Fibroblast of skin of right quadriceps (primary cell): ENCODE measurements around the gene LUZP2.
"Not testable (repeated sequence)": the region's sequence is repeated elsewhere in the genome, so short reads cannot be mapped to it uniquely, and the experiment has no call there.

Source experiments
- DNase-seq: peaks from one replicate; pipeline ENCODE4 v3.0.0-alpha.2; 2013

The LUZP2 gene

DNA sequence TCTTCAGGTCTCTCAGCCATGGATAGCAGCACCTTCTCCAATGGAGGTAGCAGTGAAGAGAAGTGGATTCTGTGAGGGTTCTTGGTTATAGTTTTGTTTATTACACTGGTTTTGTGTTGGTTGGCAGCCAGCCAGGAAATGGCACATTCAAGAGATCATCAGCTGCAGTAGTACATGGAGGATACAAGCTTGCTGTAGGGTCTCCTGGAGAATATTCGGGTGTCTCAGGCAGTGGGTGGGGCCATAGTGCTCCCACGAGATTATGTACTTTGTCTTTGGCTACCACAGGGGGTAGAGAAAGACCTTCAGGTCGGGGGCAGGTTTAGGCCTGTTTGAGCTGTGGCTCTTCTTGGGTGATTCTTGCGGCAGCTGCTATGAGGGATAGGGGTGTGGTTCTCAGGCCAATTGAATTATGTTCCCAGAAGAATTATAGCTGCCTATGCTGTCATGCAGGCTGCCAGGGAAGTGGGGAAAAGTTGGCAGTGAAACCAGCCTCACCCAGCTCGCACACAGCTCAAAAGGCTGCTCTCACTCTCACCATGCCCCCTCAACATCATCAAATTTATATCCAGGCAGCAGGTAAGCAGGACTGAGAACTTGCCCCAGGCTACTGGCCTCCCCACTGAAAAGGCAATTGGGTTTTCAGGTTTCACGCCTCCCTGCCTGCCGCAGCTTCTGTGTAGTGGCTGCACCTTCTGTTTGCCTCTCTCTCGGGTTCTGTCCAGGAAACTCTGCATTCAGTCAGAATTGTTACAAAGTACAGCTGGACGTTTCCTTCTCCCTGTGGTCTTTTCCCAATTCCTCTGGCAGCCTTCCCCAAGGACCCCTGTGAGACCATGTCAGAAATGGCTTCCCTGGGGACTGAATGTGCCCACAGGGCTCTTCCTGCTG lies 435.5 kb downstream of the LUZP2 start:
- no peak for DNase-seq

DNA sequence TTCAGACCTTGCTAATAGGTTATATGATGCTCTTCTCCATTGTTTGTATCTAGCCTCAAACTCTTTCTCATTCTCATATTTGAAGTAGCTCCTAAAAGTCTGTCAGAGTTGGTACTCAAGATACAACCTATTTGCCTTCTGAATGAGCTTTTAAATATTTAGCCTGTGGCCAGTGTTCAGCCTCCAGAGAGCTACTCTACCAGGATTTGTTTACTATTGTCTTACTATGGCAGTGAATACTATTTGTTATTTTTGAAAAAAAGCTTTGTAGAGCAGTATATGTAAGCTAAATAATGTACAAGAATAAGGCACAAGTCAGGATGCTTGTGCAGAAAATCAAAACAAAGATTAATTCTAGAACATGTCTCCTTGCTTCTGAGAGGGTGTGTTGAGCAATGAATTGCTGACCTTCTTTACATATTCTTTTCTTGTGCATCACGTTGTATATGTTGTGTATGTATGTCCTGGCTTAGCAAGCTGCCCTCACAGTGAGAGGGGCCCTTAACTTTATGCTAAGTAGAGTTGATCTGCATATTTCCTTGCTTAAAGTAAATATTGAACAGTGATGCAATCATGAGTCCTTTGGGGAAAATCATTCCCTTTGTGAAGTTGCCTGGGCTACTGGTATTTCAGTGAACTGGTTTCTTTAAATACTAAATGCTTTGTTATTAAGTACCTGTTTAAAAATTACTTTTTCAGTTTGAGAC lies 438.0 kb downstream of the LUZP2 start:
- DNase-seq: no peak

DNA sequence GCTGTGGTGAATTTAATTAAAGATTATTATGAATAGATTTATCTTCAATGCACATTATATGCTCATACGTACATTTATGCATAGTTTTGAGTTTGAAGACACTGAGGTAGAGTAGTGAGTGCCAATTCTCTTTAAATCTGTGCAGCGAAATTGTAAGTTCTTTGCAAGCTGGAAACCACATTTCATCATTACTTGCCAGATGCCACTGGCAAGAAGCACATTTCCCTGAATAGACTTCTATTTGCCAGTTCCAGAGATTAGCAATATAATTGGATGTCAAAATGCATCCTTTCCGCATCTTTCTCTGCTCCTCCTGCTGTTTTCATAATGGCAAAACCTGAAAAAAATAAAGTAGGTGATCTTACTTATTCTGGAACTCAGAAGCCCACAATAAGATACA lies 448.0 kb downstream of the LUZP2 start:
- DNase-seq: no peak

DNA sequence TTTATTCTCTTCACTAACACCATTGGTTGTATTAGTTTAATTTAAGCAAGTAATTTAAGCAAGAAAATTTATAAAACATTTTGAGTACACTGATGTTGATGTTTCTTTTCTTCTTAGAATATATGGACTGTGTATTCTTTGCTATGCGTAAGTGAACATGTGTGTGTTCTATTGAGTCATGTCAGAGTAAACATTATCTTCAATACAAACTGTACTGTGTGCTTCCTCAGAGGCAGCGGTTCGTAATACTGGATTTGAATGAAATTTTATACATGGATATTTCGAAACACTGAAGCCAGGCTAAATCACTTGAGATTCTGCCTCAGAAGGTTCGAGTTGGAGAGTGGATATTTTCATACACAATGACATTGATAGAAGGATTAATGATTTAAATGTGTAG lies 452.6 kb downstream of the LUZP2 start:
- DNase-seq: no peak

DNA sequence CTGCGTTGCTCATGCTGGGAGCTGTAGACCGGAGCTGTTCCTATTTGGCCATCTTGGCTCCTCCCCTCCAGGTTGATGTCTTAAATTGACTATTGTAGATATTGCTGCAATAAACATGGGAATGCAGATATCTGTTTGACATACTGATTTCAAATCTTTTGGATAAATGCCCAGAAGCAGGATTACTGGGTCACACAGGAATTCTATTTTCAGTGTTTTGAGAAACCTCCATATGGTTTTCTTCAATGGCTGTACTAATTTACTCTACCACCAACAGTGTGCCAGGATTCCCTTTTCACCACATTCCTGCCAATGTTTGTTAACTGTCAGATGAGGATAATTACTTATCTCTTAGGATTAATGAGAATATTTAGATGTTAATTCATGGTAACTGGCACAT lies 467.0 kb downstream of the LUZP2 start:
- DNase-seq: peak; percentile 6

DNA sequence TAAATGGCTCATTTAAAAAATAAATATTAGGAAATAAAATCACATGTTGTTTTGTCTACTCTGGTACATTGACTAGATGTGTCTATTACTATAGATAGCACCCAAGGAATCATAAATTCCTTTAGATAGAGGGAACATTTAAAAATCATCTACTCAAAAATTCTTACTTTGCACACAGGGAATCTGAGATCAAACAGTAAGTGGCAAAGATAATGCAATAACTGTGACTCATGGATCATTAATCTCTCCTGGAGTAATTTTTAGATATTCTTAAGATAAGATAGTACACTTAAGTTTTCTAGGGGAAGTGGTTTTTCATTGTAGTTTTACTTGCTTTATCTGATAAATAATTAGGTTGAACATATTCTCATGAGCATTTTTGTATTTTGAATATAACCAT lies 468.9 kb downstream of the LUZP2 start:
- no peak for DNase-seq

DNA sequence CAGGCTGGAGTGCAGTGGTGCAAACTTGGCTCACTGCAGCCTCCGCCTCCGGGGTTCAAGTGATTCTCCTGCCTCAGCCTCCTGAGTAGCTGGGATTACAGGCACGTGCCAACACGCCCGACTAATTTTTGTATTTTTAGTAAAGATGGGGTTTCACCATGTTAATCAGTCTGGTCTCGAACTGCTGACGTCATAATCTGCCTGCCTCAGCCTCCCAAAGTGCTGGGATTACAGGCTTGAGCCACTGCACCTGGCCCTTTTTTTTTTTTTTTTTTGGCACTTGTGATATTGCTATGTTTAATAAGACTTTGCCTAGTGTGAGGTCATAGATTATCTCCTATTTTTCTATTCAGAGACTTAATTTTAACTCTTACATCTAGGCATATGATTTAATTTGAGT lies 497.1 kb downstream of the LUZP2 start:
- DNase-seq: not testable (repeated sequence)

DNA sequence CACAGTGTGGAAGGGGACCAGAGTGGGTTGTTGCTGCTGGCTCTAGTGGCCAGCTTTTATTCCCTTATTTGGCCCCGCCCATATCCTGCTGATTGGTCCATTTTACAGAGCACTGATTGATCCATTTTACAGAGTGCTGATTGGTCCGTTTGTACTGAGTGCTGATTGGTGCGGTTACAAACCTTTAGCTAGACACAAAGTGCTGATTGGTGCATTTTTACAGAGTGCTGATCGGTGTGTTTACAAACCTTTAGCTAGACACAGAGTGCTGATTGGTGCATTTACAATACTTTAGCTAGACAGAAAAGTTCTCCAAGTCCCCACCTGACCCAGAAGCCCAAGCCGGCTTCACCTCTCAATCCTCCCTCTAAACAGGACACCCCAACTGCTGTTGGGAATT lies 503.1 kb downstream of the LUZP2 start:
- DNase-seq: not testable (repeated sequence)

DNA sequence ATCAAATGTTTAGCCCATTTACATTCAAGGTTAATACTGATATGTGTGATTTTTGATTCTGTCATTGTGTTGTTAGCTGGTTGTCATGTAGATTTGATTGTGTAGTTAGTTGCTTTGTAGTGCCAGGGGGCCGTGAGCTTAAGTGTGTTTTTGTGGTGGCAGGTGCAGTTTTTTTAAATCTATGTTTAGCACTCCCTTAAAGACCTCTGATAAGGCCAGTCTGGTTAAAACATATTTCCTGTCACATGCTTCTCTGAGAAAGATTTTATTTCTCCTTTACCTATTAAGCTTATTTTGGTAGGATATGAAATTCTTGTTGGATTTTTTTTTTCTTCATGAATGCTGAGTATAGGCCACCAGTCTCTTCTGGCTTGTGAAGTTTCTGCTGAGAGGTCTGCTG lies 540.6 kb downstream of the LUZP2 start:
- no peak for DNase-seq

DNA sequence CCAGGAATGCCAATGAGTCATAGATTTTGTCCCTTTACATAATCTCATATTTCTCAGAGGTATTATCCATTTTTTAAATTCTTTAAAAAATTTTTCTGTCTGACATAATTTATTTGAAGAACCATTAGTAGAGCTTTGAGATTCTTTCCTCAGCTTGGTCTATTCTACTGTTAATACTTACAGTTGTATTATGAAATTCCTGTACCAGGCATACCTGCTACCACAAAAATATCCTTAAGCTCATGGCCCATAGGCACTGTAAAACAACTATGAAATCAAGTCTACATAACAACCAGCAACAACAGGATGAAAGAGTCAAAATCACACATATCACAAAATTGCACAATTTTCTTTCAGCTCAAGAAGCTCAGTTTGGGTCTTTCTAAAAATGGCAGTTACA lies 541.3 kb downstream of the LUZP2 start:
- DNase-seq: no peak

DNA sequence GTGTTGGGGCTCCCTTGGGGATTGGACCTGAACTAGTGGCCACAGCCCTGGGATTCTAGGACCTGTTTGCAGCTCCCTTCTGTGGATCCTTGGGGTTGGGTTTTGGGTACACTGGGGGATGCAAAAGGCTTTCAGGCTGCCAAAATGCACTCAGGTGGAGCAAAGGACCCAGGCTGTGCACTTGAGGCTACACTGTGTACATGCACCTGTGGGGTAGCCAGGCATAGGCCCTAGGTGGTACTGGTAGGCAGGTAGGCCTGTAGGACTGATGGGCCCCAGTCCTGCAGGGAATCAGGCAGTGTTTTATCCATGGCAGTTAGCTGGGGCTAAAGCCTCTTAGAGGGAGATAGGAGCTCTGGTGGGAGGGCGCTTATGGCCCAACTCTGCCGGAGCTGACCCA lies 542.3 kb downstream of the LUZP2 start:
- DNase-seq: no peak

DNA sequence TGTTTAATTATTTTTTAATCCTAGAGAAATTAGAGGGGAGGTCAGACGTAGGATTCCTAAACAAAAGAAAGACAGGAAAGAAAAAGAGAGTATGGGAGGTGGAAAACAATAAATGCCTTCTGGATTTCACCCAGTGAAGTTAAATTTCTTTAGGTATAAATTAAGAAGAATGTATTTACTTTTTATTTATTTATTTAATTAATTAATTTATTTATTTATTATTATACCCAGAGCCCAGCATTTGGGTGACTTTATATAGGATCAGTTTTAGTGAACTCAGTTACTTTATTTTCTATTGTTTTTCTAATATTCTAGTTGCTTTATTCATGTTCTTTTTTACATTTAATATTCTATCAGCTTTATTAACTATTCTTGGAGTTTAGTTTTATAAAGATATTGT lies 551.8 kb downstream of the LUZP2 start:
- DNase-seq: no peak

DNA sequence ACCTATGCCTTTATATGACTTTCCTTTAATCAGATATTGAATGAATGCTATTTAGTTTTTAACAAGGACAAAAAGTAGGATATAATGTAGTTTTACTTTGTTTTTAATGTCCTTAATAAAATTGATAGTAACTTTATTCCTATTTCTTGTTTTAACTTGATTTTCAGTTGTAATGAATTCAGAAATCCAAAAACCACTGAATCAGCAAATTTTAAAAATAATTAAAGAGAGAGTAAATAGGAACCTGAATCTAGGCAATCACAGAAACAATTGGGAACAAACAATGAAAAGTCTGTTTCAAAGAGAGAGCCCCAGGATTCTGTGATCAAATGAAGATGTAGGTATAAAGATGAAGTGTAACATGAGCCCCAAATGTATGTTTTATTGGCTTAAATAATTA lies 556.0 kb downstream of the LUZP2 start:
- DNase-seq: no peak

DNA sequence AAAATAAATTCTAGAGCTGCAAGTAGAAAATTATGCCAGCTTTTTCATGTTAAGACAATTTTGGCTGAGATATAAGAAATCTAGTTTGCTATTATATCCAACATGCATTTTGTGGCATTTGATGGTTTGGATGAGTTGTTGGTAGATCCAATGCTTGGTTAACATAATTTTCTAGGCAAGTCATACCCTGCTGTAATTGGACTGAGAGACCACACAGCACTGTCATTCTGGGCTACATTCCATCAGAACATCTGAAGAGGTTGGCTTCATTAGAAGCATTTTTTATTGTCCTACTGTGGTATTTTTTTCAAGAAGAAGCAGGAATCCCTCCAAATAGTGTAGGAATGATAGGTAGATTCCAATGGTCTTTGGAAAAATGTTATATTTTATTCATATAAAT lies 561.0 kb downstream of the LUZP2 start:
- no peak for DNase-seq

DNA sequence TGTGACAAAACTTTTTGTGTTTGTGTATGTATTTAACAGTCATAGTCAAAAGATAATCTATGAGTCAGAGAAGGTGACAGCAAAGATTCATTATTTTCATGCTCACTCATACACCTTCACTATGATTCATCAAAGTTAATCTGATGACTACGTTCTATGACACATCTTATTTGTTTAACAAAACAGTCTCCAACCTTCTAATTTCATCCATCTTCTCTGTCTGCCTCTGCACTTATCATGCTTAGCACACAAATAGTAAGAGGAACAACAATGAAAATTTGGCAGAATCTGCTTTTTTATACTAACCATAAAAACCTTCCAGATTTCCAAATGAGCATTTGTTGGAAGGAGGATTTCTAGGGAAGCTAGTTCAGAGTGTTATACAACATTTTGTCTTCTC lies 568.9 kb downstream of the LUZP2 start:
- peak; percentile 60 for DNase-seq

DNA sequence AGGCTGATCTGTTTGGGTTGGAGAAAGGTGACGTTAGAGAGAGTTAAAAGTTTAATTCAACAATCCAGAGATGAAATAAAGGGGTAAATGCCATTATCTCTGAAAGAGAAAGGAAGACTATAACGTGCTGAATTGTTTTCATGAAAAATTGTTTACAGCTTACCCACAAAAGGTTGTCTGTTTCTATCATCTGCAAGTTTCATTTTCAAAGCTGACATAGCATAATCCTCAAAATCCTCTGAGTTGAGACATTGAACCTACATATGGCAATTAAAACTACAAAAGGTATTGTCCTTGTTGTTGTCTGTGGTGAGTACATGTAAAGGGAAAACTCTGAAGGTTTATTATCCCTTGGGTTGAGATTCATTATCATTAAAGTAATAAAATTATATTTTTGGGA lies 569.9 kb downstream of the LUZP2 start:
- no peak for DNase-seq

DNA sequence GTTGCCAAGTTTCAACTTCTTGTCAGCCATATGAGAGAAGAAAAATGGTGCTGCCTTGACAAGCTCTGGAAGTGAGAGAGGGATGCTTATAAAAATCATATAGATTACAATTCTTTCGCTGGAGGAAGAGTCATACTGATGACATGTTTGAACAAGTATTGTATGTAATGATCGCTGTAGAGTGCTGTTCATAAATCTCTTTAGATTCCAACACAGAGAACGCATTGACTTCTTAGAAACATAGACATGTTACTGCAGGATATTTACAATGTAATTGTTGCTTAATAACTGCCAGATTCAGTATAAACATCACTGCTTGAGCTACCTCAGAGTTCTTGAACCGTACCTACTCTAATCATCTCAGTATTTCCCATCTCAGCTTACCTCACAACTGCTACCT lies 571.6 kb downstream of the LUZP2 start:
- DNase-seq: no peak

DNA sequence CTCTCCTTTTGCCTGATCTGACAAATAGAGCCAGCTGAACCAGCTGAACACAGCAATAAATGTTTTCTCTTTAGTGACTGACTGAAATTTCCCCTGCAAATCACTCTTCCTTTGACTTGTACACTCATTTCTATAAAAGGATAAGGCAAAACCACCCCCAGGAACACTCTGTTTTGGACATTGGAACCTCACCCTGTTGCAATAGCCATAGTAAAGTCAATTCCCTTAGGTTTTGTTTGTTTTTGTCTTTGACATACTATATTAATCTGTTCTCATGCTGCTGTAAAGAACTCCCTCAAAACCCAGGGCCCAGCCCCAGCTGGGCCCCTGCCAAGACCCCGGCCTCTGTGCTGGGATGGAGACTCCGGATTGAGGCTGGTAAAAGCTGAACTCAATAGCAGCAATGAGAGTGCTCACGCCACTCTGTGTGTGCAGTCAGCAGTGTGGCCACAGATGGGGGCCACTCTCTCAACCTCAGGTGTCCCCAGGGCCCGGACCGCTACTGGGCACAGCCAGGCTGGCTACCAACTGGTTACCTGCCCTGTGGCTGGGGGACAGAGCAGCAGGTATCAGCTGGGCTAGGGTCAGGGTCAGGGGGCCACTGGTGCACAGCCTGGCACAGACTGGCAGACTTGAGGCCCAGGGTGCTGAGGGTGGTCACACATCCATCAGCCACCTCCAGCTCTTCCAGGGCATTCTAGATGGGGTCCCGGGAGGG lies 597.4 kb downstream of the LUZP2 start:
- no peak for DNase-seq

DNA sequence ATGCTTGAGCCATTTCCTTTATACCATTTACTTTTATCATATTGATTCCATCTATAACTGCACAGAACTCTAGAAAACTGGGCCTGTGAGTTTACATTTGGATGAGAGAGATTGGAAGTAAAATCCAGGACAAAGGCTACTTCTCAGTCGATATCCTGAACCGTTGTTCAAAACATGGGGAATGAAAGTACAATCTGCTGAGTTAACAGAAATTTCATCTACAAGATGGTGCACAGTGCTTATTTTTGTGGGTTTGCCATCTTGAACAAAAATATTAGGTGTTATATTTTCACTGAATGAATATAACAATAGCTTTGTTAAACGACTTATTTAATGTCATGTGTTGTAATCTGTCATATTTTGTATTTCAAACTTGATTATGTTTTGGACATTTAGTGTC lies 622.6 kb downstream of the LUZP2 start:
- DNase-seq: no peak
